SK-N-SH (cell line): ENCODE measurements around the gene PDZK1IP1. TPM values are rescaled to one million over a fixed set of nuclear protein-coding genes. Genes with fewer than 3 reads are reported as not detected.

ENCODE experiments used
- CTCF ChIA-PET: fragments of 300-600, 350-600 bp; formaldehyde crosslinking; extraction: SDS; loops from one replicate; lab custom pipeline; 2021; lab: Yijun Ruan, JAX
- POLR2A ChIA-PET: fragments of 350-600 bp; sonication (Branson Sonifier 250); formaldehyde crosslinking; extraction: SDS; loops from one replicate; lab custom pipeline; 2020; ENCODE audit warnings: antibody characterized with exemption, inconsistent platforms; lab: Yijun Ruan, JAX
- DNase-seq: peaks from one replicate; pipeline ENCODE4 v3.0.0; 2012
- H2AFZ ChIP-seq: fragments of 200-600 bp; sonication (generic); 2 replicates; pipeline ENCODE4 v1.8.1; 2016; ENCODE audit warnings: antibody characterized with exemption, mild to moderate bottlenecking, low read depth
- H3F3A ChIP-seq: fragments of 200-600 bp; sonication (generic); replicated peaks from 2 replicates; pipeline ENCODE3; 2016; ENCODE audit warnings: antibody characterized with exemption, mild to moderate bottlenecking; ENCODE audit not compliant: insufficient read depth
- H3K27ac ChIP-seq, 2 experiments: fragments of 200-500 bp in 1 of 2; fragments of 200-600 bp in 1 of 2; sonication (Bioruptor generic) in 1 of 2; sonication (generic), shearing (Covaris generic) in 1 of 2; 2 replicates each; pipeline versions ENCODE4 v1.5.1 to v1.6.1; 2014 to 2016; ENCODE audit warnings: low read depth in 2 of 2, inconsistent platforms in 1 of 2, low read length in 1 of 2, mild to moderate bottlenecking in 1 of 2, mixed read lengths in 1 of 2
- H3K27me3 ChIP-seq: fragments of 200-600 bp; sonication (generic), shearing (Covaris generic); 2 replicates; pipeline ENCODE4 v1.6.1; 2016; ENCODE audit warnings: mixed run types; ENCODE audit not compliant: insufficient read depth
- H3K36me3 ChIP-seq, 2 experiments: fragments of 200-500 bp in 1 of 2; fragments of 200-600 bp in 1 of 2; sonication (Bioruptor generic) in 1 of 2; sonication (generic) in 1 of 2; replicated peaks in 1 of 2; 2 replicates each; pipeline versions ENCODE3 to v1.5.1; 2014 to 2016; ENCODE audit warnings: low read length in 1 of 2, mild to moderate bottlenecking in 1 of 2; ENCODE audit not compliant: insufficient read depth in 2 of 2, control insufficient read depth in 1 of 2
- H3K4me1 ChIP-seq, 2 experiments: fragments of 200-500 bp in 1 of 2; fragments of 200-600 bp in 1 of 2; sonication (Bioruptor generic) in 1 of 2; sonication (generic), shearing (Covaris generic) in 1 of 2; 2 replicates each; pipeline versions ENCODE4 v1.5.1 to v1.6.1; 2014 to 2016; ENCODE audit warnings: low read depth in 1 of 2, low read length in 1 of 2, mixed run types in 1 of 2; ENCODE audit not compliant: insufficient read depth in 2 of 2, control insufficient read depth in 1 of 2
- H3K4me2 ChIP-seq: fragments of 200-600 bp; sonication (generic), shearing (Covaris generic); 2 replicates; pipeline ENCODE4 v1.6.1; 2017; ENCODE audit warnings: mixed run types
- H3K4me3 ChIP-seq, 2 experiments: fragments of 200-500 bp in 1 of 2; fragments of 200-600 bp in 1 of 2; sonication (Bioruptor generic) in 1 of 2; sonication (generic), shearing (Covaris generic) in 1 of 2; 2 replicates each; pipeline versions ENCODE4 v1.5.1 to v1.8.1; 2014 to 2016; ENCODE audit warnings: low read depth in 2 of 2, inconsistent platforms in 1 of 2, low read length in 1 of 2, mild to moderate bottlenecking in 1 of 2, mixed read lengths in 1 of 2, moderate library complexity in 1 of 2
- H3K79me2 ChIP-seq: fragments of 200-600 bp; sonication (generic); 2 replicates; pipeline ENCODE4 v1.8.1; 2017; ENCODE audit warnings: mild to moderate bottlenecking; ENCODE audit not compliant: insufficient read depth
- H3K9ac ChIP-seq: fragments of 200-600 bp; sonication (generic); 2 replicates; pipeline ENCODE4 v1.6.1; 2017; ENCODE audit warnings: mixed run types
- H3K9me2 ChIP-seq: fragments of 200-600 bp; sonication (generic); 2 replicates; pipeline ENCODE4 v1.6.1; 2017; ENCODE audit warnings: mixed run types
- H3K9me3 ChIP-seq: fragments of 200-600 bp; sonication (generic); 2 replicates; pipeline ENCODE4 v1.6.1; 2017; ENCODE audit warnings: mixed run types, mild to moderate bottlenecking, moderate library complexity
- H4K20me1 ChIP-seq: fragments of 200-600 bp; sonication (generic); 2 replicates; pipeline ENCODE4 v1.6.1; 2017; ENCODE audit warnings: mild to moderate bottlenecking, mixed run types; ENCODE audit not compliant: insufficient read depth
- CHD2 ChIP-seq: fragments of 150-350 bp; IDR thresholded peaks from 2 replicates; pipeline ENCODE4 v1.6.1; 2018; ENCODE audit warnings: low read length; ENCODE audit not compliant: partially characterized antibody
- FOXM1 ChIP-seq: IDR thresholded peaks from 2 replicates; pipeline ENCODE4 v1.4.0; 2012; ENCODE audit warnings: low read depth, mild to moderate bottlenecking
- GABPA ChIP-seq: IDR thresholded peaks from 2 replicates; pipeline ENCODE4 v1.4.0; 2012; ENCODE audit warnings: low read depth, mild to moderate bottlenecking
- MXI1 ChIP-seq: IDR thresholded peaks from 2 replicates; pipeline ENCODE4 v1.6.1; 2012; ENCODE audit warnings: mild to moderate bottlenecking, low read depth, low read length, improper control_type of control experiment
- NFIC ChIP-seq: IDR thresholded peaks from 2 replicates; pipeline ENCODE4 v1.4.0; 2012; ENCODE audit warnings: borderline replicate concordance
- RCOR1 ChIP-seq: fragments of 150-350 bp; IDR thresholded peaks from 2 replicates; pipeline ENCODE4 v1.6.1; 2017; ENCODE audit warnings: antibody characterized with exemption, low read length
- RFX5 ChIP-seq: IDR thresholded peaks from 2 replicates; pipeline ENCODE4 v1.6.1; 2012; ENCODE audit warnings: mild to moderate bottlenecking, improper control_type of control experiment, low read length
- SIN3A ChIP-seq: IDR thresholded peaks from 2 replicates; pipeline ENCODE4 v1.6.1; 2012; ENCODE audit warnings: low read depth, mild to moderate bottlenecking, low read length, moderate library complexity, borderline replicate concordance
- TAF1 ChIP-seq: IDR thresholded peaks from 2 replicates; pipeline ENCODE4 v1.6.1; 2012; ENCODE audit warnings: low read depth, mild to moderate bottlenecking, low read length, moderate library complexity, borderline replicate concordance
- TCF12 ChIP-seq: IDR thresholded peaks from 2 replicates; pipeline ENCODE4 v1.4.0; 2012
- TEAD4 ChIP-seq: IDR thresholded peaks from 2 replicates; pipeline ENCODE4 v1.4.0; 2012; ENCODE audit warnings: mild to moderate bottlenecking, borderline replicate concordance; ENCODE audit not compliant: insufficient read depth
- YY1 ChIP-seq: IDR thresholded peaks from 2 replicates; pipeline ENCODE4 v1.4.0; 2012; ENCODE audit warnings: low read depth, mild to moderate bottlenecking
- WGBS: methylation state at CpG from one replicate; pipeline ENCODE4 v1.1.6; 2017; ENCODE audit warnings: low lambda C conversion rate; 5-methylcytosine and 5-hydroxymethylcytosine counted together
- polyA plus RNA-seq, 3 experiments: library from polyadenylated mRNA; depleted of rRNA; stranded (reverse); fragments of >200 nt; gene quantifications; 2 replicates each; pipeline ENCODE4 v1.2.3, GENCODE V29; 2012
- TF ChIP-seq, protein P1 (sequence below): fragments of 150-350 bp; IDR thresholded peaks from 2 replicates; pipeline ENCODE4 v1.6.1; 2017; ENCODE audit warnings: antibody characterized with exemption, low read length, low read depth, borderline replicate concordance
- TF ChIP-seq, protein P2 (sequence below): IDR thresholded peaks from 2 replicates; pipeline ENCODE4; 2012
- TF ChIP-seq, protein P3 (sequence below): IDR thresholded peaks from 2 replicates; pipeline ENCODE4 v1.4.0; 2012; ENCODE audit warnings: low read depth
- TF ChIP-seq, protein P4 (sequence below): IDR thresholded peaks from 2 replicates; pipeline ENCODE4 v1.6.1; 2012; ENCODE audit warnings: mild to moderate bottlenecking, low read depth, low read length, moderate library complexity

Gene PDZK1IP1
- polyA plus RNA-seq, 1 of the 3 experiments (the other 2 are of a cell fraction): not detected

DNA sequence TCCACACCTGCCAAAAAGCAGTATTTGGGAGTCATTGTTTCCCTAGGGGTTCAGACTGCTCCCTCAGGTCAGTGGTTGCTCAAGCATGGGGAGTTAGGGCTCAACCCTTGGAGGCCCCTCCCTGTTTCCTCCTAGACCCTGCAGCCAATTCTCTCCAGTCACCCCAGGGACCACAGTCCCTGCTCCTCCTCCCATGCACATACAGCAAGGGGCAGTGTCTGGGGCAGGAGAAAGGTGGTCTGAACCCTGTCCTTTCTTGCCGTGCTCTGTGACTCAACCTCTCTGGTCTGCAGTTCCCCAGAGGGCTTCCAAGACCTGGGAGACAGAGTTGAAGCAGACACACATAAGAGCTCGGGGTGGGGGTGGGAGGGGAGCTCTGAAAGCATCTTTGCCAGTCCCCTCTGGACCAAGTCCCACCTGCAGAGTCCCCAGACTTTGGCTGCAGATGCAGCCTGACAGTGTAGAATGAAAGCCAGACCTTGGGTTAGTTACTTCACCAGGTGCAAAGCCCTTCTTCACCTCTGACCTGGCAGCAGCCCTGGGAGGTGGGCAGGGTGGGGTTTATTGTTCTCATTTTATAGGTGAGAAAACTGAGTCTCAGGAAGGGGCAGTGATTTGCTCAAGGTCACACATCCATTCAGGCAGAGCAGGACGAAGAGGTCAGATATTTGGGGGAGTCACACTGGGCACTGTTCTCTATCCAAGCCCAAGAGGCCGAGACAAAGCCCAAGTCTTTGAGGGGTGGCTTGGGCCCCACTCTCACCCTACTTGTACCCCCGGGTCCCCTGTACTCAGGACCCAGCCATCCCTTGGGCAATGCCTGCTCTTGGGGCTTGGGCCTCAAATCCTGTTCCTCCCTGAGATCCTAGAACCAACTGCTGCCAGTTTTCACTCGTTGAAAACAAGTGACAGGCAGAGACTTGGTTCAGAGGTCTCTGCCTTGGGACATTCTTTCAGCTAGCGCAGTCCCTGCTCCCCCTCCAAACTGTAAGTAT is 748 bp downstream of the PDZK1IP1 start:
- TF ChIP-seq MXI1 (no peak), TCF12 (no peak), TAF1 (no peak), RCOR1 (no peak), CHD2 (no peak), GABPA (no peak), FOXM1 (no peak), SIN3A (no peak), TEAD4 (no peak), NFIC (no peak), YY1 (no peak)
- TF ChIP-seq, protein P1, sequence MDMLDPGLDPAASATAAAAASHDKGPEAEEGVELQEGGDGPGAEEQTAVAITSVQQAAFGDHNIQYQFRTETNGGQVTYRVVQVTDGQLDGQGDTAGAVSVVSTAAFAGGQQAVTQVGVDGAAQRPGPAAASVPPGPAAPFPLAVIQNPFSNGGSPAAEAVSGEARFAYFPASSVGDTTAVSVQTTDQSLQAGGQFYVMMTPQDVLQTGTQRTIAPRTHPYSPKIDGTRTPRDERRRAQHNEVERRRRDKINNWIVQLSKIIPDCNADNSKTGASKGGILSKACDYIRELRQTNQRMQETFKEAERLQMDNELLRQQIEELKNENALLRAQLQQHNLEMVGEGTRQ: no peak
- TF ChIP-seq, protein P2, sequence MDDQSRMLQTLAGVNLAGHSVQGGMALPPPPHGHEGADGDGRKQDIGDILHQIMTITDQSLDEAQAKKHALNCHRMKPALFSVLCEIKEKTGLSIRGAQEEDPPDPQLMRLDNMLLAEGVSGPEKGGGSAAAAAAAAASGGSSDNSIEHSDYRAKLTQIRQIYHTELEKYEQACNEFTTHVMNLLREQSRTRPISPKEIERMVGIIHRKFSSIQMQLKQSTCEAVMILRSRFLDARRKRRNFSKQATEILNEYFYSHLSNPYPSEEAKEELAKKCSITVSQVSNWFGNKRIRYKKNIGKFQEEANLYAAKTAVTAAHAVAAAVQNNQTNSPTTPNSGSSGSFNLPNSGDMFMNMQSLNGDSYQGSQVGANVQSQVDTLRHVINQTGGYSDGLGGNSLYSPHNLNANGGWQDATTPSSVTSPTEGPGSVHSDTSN: no peak
- H3K4me2 ChIP-seq: no peak overlapping the region
- POLR2A ChIA-PET: no interaction called here
- no peak overlapping the region for H2AFZ ChIP-seq
- H3K36me3 ChIP-seq: no peaks in the 10 kb centered on the region
- H3K9me3 ChIP-seq: no peaks in the 10 kb centered on the region
- CTCF ChIA-PET: interaction anchor here (0.8 to 10.7 kb wide), 8 partner anchors 7 to 243 kb away, joined by 3 to 143 read pairs (median 4); no protein-coding TSS in a partner anchor
- WGBS: 26% methylated on average over 5 of the region's 7 CpGs
- no peak overlapping the region for H3K4me3 ChIP-seq
- H4K20me1 ChIP-seq: no peaks in the 10 kb centered on the region
- DNase-seq: no peak
- no peak overlapping the region for H3K27ac ChIP-seq
- H3F3A ChIP-seq: no peaks in the 10 kb centered on the region
- no peaks in the 10 kb centered on the region for H3K79me2 ChIP-seq
- H3K9me2 ChIP-seq: no peaks in the 10 kb centered on the region
- no peaks in the 10 kb centered on the region for H3K27me3 ChIP-seq
- H3K4me1 ChIP-seq: peaks cover 0 to 3% of the 10 kb centered on the region in 2 experiments; a peak in 1 of 4 replicates
- no peak overlapping the region for H3K9ac ChIP-seq

DNA sequence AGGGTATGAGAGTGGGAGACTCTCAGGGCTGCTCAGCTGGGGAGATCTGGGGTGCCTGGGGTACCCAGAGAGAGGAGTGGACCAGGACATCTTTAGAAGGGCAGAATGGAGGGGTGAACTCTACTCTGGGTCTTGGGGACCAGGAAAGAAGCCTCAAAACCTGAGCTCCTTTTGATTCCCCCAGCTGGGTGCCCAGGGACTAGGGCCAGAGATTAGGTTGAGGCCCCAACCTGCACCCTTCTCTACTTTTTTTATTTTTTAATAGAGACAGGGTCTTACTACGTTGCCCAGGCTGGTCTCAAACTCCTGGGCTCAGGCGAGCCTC is 1.9 kb downstream of the PDZK1IP1 start:
- Histone ChIP-seq H3K9me3 (no peaks in the 10 kb centered on the region), H4K20me1 (no peaks in the 10 kb centered on the region), H3K4me1 (peaks cover 0 to 3% of the 10 kb centered on the region in 2 experiments; a peak in 1 of 4 replicates), H3K36me3 (no peaks in the 10 kb centered on the region), H3K4me3 (no peak overlapping the region), H3K9ac (no peak overlapping the region), H2AFZ (no peak overlapping the region), H3K79me2 (no peaks in the 10 kb centered on the region), H3F3A (no peaks in the 10 kb centered on the region), H3K4me2 (no peak overlapping the region), H3K9me2 (no peaks in the 10 kb centered on the region), H3K27ac (no peak overlapping the region), H3K27me3 (no peaks in the 10 kb centered on the region)
- POLR2A ChIA-PET: no interaction called here
- TF ChIP-seq, protein P3, sequence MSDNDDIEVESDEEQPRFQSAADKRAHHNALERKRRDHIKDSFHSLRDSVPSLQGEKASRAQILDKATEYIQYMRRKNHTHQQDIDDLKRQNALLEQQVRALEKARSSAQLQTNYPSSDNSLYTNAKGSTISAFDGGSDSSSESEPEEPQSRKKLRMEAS: no peak
- TF ChIP-seq RFX5 (no peak), TAF1 (no peak), SIN3A (no peak), FOXM1 (no peak), NFIC (no peak), TEAD4 (no peak)
- TF ChIP-seq, protein P4, sequence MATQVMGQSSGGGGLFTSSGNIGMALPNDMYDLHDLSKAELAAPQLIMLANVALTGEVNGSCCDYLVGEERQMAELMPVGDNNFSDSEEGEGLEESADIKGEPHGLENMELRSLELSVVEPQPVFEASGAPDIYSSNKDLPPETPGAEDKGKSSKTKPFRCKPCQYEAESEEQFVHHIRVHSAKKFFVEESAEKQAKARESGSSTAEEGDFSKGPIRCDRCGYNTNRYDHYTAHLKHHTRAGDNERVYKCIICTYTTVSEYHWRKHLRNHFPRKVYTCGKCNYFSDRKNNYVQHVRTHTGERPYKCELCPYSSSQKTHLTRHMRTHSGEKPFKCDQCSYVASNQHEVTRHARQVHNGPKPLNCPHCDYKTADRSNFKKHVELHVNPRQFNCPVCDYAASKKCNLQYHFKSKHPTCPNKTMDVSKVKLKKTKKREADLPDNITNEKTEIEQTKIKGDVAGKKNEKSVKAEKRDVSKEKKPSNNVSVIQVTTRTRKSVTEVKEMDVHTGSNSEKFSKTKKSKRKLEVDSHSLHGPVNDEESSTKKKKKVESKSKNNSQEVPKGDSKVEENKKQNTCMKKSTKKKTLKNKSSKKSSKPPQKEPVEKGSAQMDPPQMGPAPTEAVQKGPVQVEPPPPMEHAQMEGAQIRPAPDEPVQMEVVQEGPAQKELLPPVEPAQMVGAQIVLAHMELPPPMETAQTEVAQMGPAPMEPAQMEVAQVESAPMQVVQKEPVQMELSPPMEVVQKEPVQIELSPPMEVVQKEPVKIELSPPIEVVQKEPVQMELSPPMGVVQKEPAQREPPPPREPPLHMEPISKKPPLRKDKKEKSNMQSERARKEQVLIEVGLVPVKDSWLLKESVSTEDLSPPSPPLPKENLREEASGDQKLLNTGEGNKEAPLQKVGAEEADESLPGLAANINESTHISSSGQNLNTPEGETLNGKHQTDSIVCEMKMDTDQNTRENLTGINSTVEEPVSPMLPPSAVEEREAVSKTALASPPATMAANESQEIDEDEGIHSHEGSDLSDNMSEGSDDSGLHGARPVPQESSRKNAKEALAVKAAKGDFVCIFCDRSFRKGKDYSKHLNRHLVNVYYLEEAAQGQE: no peak
- TF ChIP-seq, protein P1: no peak
- no peak for DNase-seq
- WGBS: 28% methylated on average over 2 of the region's 2 CpGs
- CTCF ChIA-PET: interaction anchor here (1.1 to 10.7 kb wide), 3 partner anchors 6 to 75 kb away, joined by 4 to 143 read pairs (median 8); no protein-coding TSS in a partner anchor
